Liver (tissue), 9 donors: Measurements from ENCODE around the gene ADCY7. TPM values are rescaled to one million over a fixed set of nuclear protein-coding genes. Genes with fewer than 3 reads are reported as not detected.

ENCODE experiments used
- DNase-seq: peaks from one replicate; pipeline ENCODE4 v3.0.0-alpha.2; 2017; ENCODE audit warnings: low spot score
- H3K27ac ChIP-seq, 2 donors: one replicate each; pipeline ENCODE4 v1.7.0; 2013; ENCODE audit warnings: inconsistent platforms in 2 of 2, low read length in 2 of 2, control low read depth in 1 of 2, low read depth in 1 of 2, mild to moderate bottlenecking in 1 of 2
- H3K27me3 ChIP-seq, 4 donors: one replicate each; pipeline versions ENCODE4 v1.6.1 to v1.7.0; 2013; ENCODE audit warnings: low read length in 3 of 4, inconsistent platforms in 1 of 4, mild to moderate bottlenecking in 1 of 4, moderate library complexity in 1 of 4; ENCODE audit not compliant: control insufficient read depth in 4 of 4, insufficient read depth in 4 of 4
- H3K36me3 ChIP-seq, 4 donors: one replicate each; pipeline versions ENCODE4 v1.6.1 to v1.7.0; 2013; ENCODE audit warnings: low read length in 3 of 4, mild to moderate bottlenecking in 3 of 4, low read depth in 1 of 4, moderate library complexity in 1 of 4; ENCODE audit not compliant: control insufficient read depth in 4 of 4, insufficient read depth in 3 of 4
- H3K4me1 ChIP-seq, 4 donors: one replicate each; pipeline versions ENCODE4 v1.6.1 to v1.7.0; 2013; ENCODE audit warnings: low read length in 3 of 4, mild to moderate bottlenecking in 3 of 4, moderate library complexity in 1 of 4; ENCODE audit not compliant: control insufficient read depth in 4 of 4, insufficient read depth in 4 of 4
- H3K4me3 ChIP-seq, 3 donors: one replicate each; pipeline versions ENCODE4 v1.6.1 to v1.7.0; 2013; ENCODE audit warnings: low read length in 3 of 3, control low read depth in 1 of 3, low read depth in 1 of 3, mild to moderate bottlenecking in 1 of 3
- H3K9ac ChIP-seq, 2 donors: one replicate each; pipeline ENCODE4 v1.7.0; 2013; ENCODE audit warnings: low read length in 2 of 2, mild to moderate bottlenecking in 2 of 2, moderate library complexity in 2 of 2, control low read depth in 1 of 2, low read depth in 1 of 2
- H3K9me3 ChIP-seq, 4 donors: one replicate each; pipeline versions ENCODE4 v1.6.1 to v1.7.0; 2013; ENCODE audit warnings: low read length in 3 of 4; ENCODE audit not compliant: control insufficient read depth in 4 of 4
- EGR1 ChIP-seq, 2 donors: IDR thresholded peaks; 2 replicates each; pipeline ENCODE4 v1.6.1; 2016 to 2018; ENCODE audit warnings: antibody characterized with exemption in 2 of 2, low read depth in 2 of 2
- FOXA1 ChIP-seq: IDR thresholded peaks from 2 replicates; pipeline ENCODE4 v1.6.1; 2016; ENCODE audit warnings: antibody characterized with exemption
- FOXA2 ChIP-seq: IDR thresholded peaks from 2 replicates; pipeline ENCODE4 v1.6.1; 2016; ENCODE audit warnings: antibody characterized with exemption
- GABPA ChIP-seq, 2 donors: IDR thresholded peaks in 1 of 2; conservative IDR thresholded peaks in 1 of 2; 2 replicates each; pipeline ENCODE4 v1.6.1; 2016; ENCODE audit warnings: antibody characterized with exemption in 2 of 2, mild to moderate bottlenecking in 1 of 2, moderate library complexity in 1 of 2
- HNF4A ChIP-seq, 2 donors: conservative IDR thresholded peaks; 2 replicates each; pipeline ENCODE4 v1.6.1; 2016; ENCODE audit warnings: antibody characterized with exemption in 2 of 2, mild to moderate bottlenecking in 2 of 2
- HNF4G ChIP-seq: IDR thresholded peaks from 2 replicates; pipeline ENCODE4 v1.6.1; 2016; ENCODE audit warnings: antibody characterized with exemption
- JUND ChIP-seq, 2 donors: IDR thresholded peaks; 2 replicates each; pipeline ENCODE4 v1.6.1; 2016; ENCODE audit warnings: antibody characterized with exemption in 2 of 2
- NR2F2 ChIP-seq: IDR thresholded peaks from 2 replicates; pipeline ENCODE4 v1.6.1; 2016; ENCODE audit warnings: antibody characterized with exemption
- RAD21 ChIP-seq, 2 donors: IDR thresholded peaks; 2 replicates each; pipeline ENCODE4 v1.6.1; 2016; ENCODE audit warnings: antibody characterized with exemption in 2 of 2, mild to moderate bottlenecking in 2 of 2
- RXRA ChIP-seq, 2 donors: IDR thresholded peaks; 2 replicates each; pipeline ENCODE4 v1.6.1; 2017 to 2018; ENCODE audit warnings: antibody characterized with exemption in 2 of 2, mild to moderate bottlenecking in 1 of 2
- SP1 ChIP-seq: IDR thresholded peaks from 2 replicates; pipeline ENCODE4 v1.6.1; 2018; ENCODE audit warnings: antibody characterized with exemption, mild to moderate bottlenecking
- TAF1 ChIP-seq: conservative IDR thresholded peaks from 2 replicates; pipeline ENCODE4 v1.6.1; 2016; ENCODE audit warnings: antibody characterized with exemption, mild to moderate bottlenecking
- YY1 ChIP-seq: IDR thresholded peaks from 2 replicates; pipeline ENCODE4 v1.6.1; 2016; ENCODE audit warnings: antibody characterized with exemption, mild to moderate bottlenecking
- WGBS: extraction: QIAGEN DNeasy Blood & Tissue Kit; methylation state at CpG from one replicate; pipeline ENCODE4 v1.1.7; 2013; 5-methylcytosine and 5-hydroxymethylcytosine counted together
- polyA plus RNA-seq, 2 donors: library from polyadenylated mRNA; stranded (reverse) in 1 of 2; unstranded in 1 of 2; fragments of 200-250 nt in 1 of 2; fragments of >200 nt in 1 of 2; fragmentation: Nextera tagmentation in 1 of 2; extraction: Ambion mirVana in 1 of 2; gene quantifications; one replicate each; pipeline versions ENCODE4 v1.2.1 to v1.2.3, GENCODE V29; 2013 to 2015
- total RNA-seq, 2 donors: library from RNA; depleted of rRNA; stranded (reverse); fragments of >200 nt; gene quantifications; one replicate each; pipeline ENCODE4 v1.2.3, GENCODE V29; 2014
- TF ChIP-seq, protein P1 (sequence below): IDR thresholded peaks from 2 replicates; pipeline ENCODE4 v1.6.1; 2016; ENCODE audit warnings: antibody characterized with exemption
- TF ChIP-seq, protein P2 (sequence below): fragments of 150-350 bp; IDR thresholded peaks from 2 replicates; pipeline ENCODE4 v1.5.1; 2017; ENCODE audit warnings: improper control_type of control experiment, low read depth, low read length; ENCODE audit not compliant: missing input control
- TF ChIP-seq, protein P3 (sequence below): IDR thresholded peaks from 2 replicates; pipeline ENCODE4 v1.6.1; 2016; ENCODE audit warnings: antibody characterized with exemption
- TF ChIP-seq, protein P4 (sequence below): IDR thresholded peaks from 2 replicates; pipeline ENCODE4 v1.6.1; 2016; ENCODE audit warnings: antibody characterized with exemption
- TF ChIP-seq, protein P5 (sequence below): IDR thresholded peaks from 2 replicates; pipeline ENCODE4 v1.6.1; 2016; ENCODE audit warnings: antibody characterized with exemption, mild to moderate bottlenecking
- donor health status: healthy.
- donor health status: healthy.
- donor health status: healthy.
- donor health status: healthy.
- donor health status: healthy.

Gene ADCY7
- total and polyA plus RNA-seq, 4 donors, result 1.8 to 43.9 (median 7.4) TPM

DNA sequence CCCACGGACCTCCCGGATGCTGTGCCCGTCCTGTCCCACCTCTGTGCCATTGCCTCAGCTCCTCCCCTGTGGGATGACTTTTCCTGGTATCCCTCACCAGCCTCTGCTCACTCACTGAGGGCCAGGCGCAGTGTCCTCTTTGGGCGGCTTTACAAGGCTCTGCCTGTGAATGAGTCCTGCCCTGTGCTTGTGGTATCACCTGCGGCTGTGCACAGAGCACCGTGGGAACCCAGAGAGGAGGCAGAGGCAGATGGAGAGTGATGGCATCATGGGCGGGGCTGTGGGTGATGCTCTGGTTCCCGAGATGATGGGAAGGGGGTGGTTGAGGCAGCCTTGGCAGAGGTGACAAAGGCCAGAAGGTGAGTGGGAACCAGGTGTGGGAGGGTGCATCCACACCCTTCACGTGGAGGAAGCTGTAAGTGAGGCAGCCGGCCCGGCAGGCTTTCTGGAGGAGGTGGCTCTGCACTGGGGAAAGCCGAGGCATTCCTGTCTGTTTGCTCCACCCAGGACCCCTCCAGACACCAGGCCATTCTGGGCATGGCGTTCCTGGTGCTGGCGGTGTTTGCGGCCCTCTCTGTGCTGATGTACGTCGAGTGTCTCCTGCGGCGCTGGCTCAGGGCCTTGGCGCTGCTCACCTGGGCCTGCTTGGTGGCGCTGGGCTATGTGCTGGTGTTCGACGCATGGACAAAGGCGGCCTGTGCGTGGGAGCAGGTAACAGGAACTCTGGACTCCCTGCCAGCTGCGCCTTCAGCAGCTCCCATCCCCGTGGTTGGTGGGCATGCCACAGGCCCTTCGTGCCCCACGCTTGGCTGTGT, 23.8 kb downstream of the ADCY7 start:
- H3K4me1 ChIP-seq, result no peaks in the 10 kb centered on the region
- no peaks in the 10 kb centered on the region for H3K27me3 ChIP-seq
- no peak overlapping the region for H3K27ac ChIP-seq
- H3K9me3 ChIP-seq, result no peaks in the 10 kb centered on the region
- no peak for DNase-seq
- no peak for TF ChIP-seq TAF1
- TF ChIP-seq, protein P1, sequence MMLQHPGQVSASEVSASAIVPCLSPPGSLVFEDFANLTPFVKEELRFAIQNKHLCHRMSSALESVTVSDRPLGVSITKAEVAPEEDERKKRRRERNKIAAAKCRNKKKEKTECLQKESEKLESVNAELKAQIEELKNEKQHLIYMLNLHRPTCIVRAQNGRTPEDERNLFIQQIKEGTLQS, result no peak
- TF ChIP-seq FOXA1, result no peak
- TF ChIP-seq HNF4G, result no peak
- H3K4me3 ChIP-seq, result no peak overlapping the region
- H3K36me3 ChIP-seq, result no peaks in the 10 kb centered on the region
- no peak overlapping the region for H3K9ac ChIP-seq
- whole genome bisulfite sequencing, result 95% methylated on average over 30 of the region's 30 CpGs

DNA sequence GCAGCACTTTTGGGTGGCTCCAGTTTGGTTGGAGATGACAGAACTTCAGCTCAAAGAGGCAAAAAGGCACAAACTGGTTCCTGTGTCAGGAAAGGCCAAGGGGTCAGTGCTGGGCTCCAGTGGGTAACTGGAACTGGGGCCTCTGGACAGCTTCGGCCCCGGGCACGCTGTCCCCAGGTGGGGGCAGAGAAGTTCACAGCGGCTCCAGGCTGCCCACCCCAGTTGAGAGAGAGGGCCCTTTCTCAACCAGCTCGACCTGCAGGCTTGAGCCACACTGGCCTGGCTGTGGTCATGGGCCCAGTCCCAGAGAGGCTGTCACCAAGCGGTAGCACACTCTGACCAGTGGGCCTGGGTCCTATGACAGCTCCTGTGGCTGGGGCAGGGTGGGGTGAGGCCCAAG, 24.5 kb downstream of the ADCY7 start:
- WGBS, result 95% methylated on average over 6 of the region's 6 CpGs
- TF ChIP-seq NR2F2 (no peak), RXRA (IDR thresholded peaks at IDR 0.05) (no peak), YY1 (no peak), FOXA1 (no peak), HNF4A (conservative IDR thresholded peaks at IDR 0.05) (no peak), FOXA2 (no peak), RAD21 (IDR thresholded peaks at IDR 0.05) (no peak), HNF4G (no peak), EGR1 (IDR thresholded peaks at IDR 0.05; ENCODE audit: low read depth in 2 of 2) (no peak), SP1 (no peak), JUND (IDR thresholded peaks at IDR 0.05) (no peak), GABPA (IDR thresholded peaks at IDR 0.05 in 1 of 2, conservative IDR thresholded peaks at IDR 0.05 in 1 of 2) (no peak), TAF1 (no peak)
- TF ChIP-seq, protein P2, sequence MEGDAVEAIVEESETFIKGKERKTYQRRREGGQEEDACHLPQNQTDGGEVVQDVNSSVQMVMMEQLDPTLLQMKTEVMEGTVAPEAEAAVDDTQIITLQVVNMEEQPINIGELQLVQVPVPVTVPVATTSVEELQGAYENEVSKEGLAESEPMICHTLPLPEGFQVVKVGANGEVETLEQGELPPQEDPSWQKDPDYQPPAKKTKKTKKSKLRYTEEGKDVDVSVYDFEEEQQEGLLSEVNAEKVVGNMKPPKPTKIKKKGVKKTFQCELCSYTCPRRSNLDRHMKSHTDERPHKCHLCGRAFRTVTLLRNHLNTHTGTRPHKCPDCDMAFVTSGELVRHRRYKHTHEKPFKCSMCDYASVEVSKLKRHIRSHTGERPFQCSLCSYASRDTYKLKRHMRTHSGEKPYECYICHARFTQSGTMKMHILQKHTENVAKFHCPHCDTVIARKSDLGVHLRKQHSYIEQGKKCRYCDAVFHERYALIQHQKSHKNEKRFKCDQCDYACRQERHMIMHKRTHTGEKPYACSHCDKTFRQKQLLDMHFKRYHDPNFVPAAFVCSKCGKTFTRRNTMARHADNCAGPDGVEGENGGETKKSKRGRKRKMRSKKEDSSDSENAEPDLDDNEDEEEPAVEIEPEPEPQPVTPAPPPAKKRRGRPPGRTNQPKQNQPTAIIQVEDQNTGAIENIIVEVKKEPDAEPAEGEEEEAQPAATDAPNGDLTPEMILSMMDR, result no peak
- TF ChIP-seq, protein P3, sequence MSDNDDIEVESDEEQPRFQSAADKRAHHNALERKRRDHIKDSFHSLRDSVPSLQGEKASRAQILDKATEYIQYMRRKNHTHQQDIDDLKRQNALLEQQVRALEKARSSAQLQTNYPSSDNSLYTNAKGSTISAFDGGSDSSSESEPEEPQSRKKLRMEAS, result no peak
- TF ChIP-seq, protein P4, sequence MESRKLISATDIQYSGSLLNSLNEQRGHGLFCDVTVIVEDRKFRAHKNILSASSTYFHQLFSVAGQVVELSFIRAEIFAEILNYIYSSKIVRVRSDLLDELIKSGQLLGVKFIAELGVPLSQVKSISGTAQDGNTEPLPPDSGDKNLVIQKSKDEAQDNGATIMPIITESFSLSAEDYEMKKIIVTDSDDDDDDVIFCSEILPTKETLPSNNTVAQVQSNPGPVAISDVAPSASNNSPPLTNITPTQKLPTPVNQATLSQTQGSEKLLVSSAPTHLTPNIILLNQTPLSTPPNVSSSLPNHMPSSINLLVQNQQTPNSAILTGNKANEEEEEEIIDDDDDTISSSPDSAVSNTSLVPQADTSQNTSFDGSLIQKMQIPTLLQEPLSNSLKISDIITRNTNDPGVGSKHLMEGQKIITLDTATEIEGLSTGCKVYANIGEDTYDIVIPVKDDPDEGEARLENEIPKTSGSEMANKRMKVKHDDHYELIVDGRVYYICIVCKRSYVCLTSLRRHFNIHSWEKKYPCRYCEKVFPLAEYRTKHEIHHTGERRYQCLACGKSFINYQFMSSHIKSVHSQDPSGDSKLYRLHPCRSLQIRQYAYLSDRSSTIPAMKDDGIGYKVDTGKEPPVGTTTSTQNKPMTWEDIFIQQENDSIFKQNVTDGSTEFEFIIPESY, result no peak
- TF ChIP-seq, protein P5, sequence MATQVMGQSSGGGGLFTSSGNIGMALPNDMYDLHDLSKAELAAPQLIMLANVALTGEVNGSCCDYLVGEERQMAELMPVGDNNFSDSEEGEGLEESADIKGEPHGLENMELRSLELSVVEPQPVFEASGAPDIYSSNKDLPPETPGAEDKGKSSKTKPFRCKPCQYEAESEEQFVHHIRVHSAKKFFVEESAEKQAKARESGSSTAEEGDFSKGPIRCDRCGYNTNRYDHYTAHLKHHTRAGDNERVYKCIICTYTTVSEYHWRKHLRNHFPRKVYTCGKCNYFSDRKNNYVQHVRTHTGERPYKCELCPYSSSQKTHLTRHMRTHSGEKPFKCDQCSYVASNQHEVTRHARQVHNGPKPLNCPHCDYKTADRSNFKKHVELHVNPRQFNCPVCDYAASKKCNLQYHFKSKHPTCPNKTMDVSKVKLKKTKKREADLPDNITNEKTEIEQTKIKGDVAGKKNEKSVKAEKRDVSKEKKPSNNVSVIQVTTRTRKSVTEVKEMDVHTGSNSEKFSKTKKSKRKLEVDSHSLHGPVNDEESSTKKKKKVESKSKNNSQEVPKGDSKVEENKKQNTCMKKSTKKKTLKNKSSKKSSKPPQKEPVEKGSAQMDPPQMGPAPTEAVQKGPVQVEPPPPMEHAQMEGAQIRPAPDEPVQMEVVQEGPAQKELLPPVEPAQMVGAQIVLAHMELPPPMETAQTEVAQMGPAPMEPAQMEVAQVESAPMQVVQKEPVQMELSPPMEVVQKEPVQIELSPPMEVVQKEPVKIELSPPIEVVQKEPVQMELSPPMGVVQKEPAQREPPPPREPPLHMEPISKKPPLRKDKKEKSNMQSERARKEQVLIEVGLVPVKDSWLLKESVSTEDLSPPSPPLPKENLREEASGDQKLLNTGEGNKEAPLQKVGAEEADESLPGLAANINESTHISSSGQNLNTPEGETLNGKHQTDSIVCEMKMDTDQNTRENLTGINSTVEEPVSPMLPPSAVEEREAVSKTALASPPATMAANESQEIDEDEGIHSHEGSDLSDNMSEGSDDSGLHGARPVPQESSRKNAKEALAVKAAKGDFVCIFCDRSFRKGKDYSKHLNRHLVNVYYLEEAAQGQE, result no peak
- TF ChIP-seq, protein P1, result no peak
- Histone ChIP-seq H3K9me3 (no peaks in the 10 kb centered on the region), H3K4me1 (no peaks in the 10 kb centered on the region), H3K36me3 (no peaks in the 10 kb centered on the region), H3K4me3 (no peak overlapping the region), H3K27me3 (no peaks in the 10 kb centered on the region), H3K27ac (no peak overlapping the region), H3K9ac (no peak overlapping the region)
- no peak for DNase-seq
